Esophagus squamous epithelium (tissue), 5 donors: ENCODE results near the gene ELL2. TPM values are rescaled to one million over a fixed set of nuclear protein-coding genes. Genes with fewer than 3 reads are reported as not detected.

Source experiments
- DNase-seq: peaks from one replicate; lab custom pipeline; 2025; lab: John Stamatoyannopoulos, UW
- H3K27ac ChIP-seq, 4 donors: fragments of 200-600 bp; sonication (generic); one replicate each; pipeline ENCODE4 v1.5.1; 2016 to 2019; ENCODE audit warnings: mild to moderate bottlenecking in 1 of 4
- H3K27me3 ChIP-seq, 4 donors: fragments of 200-600 bp; sonication (generic); 1 replicate in 3 of 4; 2 replicates in 1 of 4; pipeline versions ENCODE4 v1.5.1 to v1.6.0; 2017 to 2021; ENCODE audit warnings: antibody characterized with exemption in 1 of 4
- H3K36me3 ChIP-seq, 3 donors: fragments of 200-600 bp; sonication (generic); one replicate each; pipeline ENCODE4 v1.5.1; 2016 to 2019
- H3K4me1 ChIP-seq, 3 donors: fragments of 200-600 bp; sonication (generic); one replicate each; pipeline ENCODE4 v1.5.1; 2017 to 2019
- H3K4me3 ChIP-seq, 4 donors: fragments of 200-600 bp; sonication (generic); 1 replicate in 3 of 4; 2 replicates in 1 of 4; pipeline ENCODE4 v1.5.1; 2016 to 2019; ENCODE audit warnings: mild to moderate bottlenecking in 2 of 4, moderate library complexity in 1 of 4
- H3K9me3 ChIP-seq, 3 donors: fragments of 200-600 bp; sonication (generic); one replicate each; pipeline ENCODE4 v1.5.1; 2016 to 2019
- CTCF ChIP-seq, 6 experiments: fragments of 450-650 bp in 4 of 6; fragments of 200-600 bp in 2 of 6; sonication (generic) in 2 of 6; IDR thresholded peaks; one replicate each; pipeline ENCODE4 v1.5.1; 2016 to 2019; ENCODE audit warnings: antibody characterized with exemption in 6 of 6, mild to moderate bottlenecking in 4 of 6, moderate library complexity in 4 of 6
- POLR2A ChIP-seq, 4 donors: fragments of 450-650 bp; IDR thresholded peaks; one replicate each; pipeline ENCODE4 v1.6.1; 2017; ENCODE audit warnings: antibody characterized with exemption in 4 of 4, mild to moderate bottlenecking in 4 of 4, moderate library complexity in 3 of 4
- WGBS, 2 donors: methylation state at CpG; one replicate each; pipeline ENCODE4 v1.1.5; 2018; 5-methylcytosine and 5-hydroxymethylcytosine counted together
- intact Hi-C: fragments of 100-400 bp; cut with DNase I; formaldehyde crosslinking; loops from one replicate; pipeline ENCODE4 v1.15.0; 2022
- total RNA-seq, 4 donors: library from RNA; depleted of rRNA; stranded (reverse); fragments of >200 nt; gene quantifications; one replicate each; pipeline ENCODE4 v1.1.0, GENCODE V29; 2016
- donor health status: DM: yes; HTN: yes; CAD: no.

Gene ELL2
- total RNA-seq, 4 donors from 2014 or later = 74.9 to 124 (median 121) TPM

DNA sequence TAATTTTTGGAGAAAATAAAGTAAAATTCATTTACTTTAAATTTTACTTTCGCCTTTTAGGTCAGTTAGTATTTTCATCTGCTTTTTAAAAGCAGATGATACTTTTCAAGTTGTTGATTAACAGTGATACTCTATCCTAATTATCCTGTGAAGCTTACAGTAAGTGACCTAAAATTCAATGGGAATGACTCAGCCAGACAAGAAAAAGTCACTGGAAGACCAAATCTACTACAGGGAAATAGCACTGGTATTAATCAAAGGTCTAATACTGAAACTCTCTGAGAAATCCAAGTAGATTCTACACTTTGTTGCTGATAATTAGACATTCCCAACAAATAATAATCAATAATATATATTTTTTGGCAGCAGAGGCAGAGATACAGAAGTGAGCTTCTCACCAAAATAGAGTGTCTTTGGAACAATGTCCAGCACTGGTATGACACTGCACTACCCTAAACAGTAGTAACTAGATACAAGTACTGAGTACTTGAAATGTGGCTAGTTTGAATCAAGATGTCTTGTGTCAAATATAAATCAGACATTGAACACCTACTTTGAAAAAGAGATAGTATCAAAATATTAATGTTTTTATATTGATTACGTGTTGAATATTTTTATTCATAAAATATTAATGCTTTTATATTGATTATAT lies 22.8 kb upstream of the ELL2 start:
- DNase-seq = no peak
- TF ChIP-seq POLR2A (IDR thresholded peaks at IDR 0.05) = no peak
- TF ChIP-seq CTCF (IDR thresholded peaks at IDR 0.05) = no peak
- Histone ChIP-seq H3K27ac (no peak overlapping the region), H3K9me3 (no peaks in the 10 kb centered on the region), H3K4me1 (peaks cover 0 to 4% (median 0%) of the 10 kb centered on the region in 3 donors), H3K4me3 (no peak overlapping the region), H3K36me3 (no peaks in the 10 kb centered on the region), H3K27me3 (no peaks in the 10 kb centered on the region)
- WGBS, 2 donors = 95 to 96% methylated on average over 2 of the region's 2 CpGs
- intact Hi-C loops = no loop called here

DNA sequence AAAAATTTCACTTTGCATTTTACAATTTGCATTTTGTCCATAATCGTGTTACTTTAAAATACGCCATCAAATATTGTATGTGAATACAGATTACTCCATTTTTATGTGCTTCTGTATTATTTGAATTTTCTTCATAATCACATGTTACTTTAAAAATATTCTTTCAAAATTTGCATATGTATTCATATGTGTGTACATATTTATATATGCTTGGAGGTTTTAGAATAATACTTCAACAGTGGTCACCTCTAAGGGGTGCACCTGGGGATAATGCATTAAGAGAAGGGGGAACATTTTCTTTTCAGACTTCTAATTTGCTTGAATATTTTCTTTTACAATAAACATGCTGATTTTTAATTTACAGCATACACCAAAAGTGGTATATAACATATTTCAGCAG lies 21.9 kb upstream of the ELL2 start:
- intact Hi-C loops = no loop called here
- Histone ChIP-seq H3K36me3 (no peaks in the 10 kb centered on the region), H3K4me1 (peaks cover 0 to 4% (median 0%) of the 10 kb centered on the region in 3 donors), H3K27ac (no peak overlapping the region), H3K27me3 (no peaks in the 10 kb centered on the region), H3K9me3 (no peaks in the 10 kb centered on the region), H3K4me3 (no peak overlapping the region)
- WGBS, 2 donors = 90 to 92% methylated on average over 2 of the region's 2 CpGs
- no peak for TF ChIP-seq CTCF (IDR thresholded peaks at IDR 0.05)
- no peak for TF ChIP-seq POLR2A (IDR thresholded peaks at IDR 0.05)
- DNase-seq = no peak

DNA sequence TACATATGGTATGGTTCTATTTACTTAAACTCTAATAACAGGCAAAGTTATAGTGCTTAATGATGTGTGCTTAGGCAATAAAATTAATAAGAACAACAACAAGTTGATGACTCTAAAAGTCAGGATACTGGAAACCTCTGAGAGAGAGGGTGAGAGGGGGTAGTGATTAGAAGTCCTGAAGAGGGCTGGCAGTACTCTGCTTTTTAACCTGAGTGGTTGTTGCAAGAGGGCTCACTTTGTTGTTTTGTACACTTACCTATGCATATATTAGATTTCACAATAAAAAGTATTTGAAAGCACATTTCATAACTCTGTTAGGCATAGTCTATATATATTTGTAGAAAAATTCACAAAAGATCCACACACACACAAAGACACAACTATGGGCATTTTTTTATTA lies 21.4 kb upstream of the ELL2 start:
- no peak for DNase-seq
- Histone ChIP-seq H3K9me3 (no peaks in the 10 kb centered on the region), H3K27me3 (no peaks in the 10 kb centered on the region), H3K27ac (no peak overlapping the region), H3K36me3 (no peaks in the 10 kb centered on the region), H3K4me3 (no peak overlapping the region), H3K4me1 (peaks cover 0 to 4% (median 0%) of the 10 kb centered on the region in 3 donors)
- intact Hi-C loops = no loop called here
- TF ChIP-seq POLR2A (IDR thresholded peaks at IDR 0.05) = no peak
- no peak for TF ChIP-seq CTCF (IDR thresholded peaks at IDR 0.05)

DNA sequence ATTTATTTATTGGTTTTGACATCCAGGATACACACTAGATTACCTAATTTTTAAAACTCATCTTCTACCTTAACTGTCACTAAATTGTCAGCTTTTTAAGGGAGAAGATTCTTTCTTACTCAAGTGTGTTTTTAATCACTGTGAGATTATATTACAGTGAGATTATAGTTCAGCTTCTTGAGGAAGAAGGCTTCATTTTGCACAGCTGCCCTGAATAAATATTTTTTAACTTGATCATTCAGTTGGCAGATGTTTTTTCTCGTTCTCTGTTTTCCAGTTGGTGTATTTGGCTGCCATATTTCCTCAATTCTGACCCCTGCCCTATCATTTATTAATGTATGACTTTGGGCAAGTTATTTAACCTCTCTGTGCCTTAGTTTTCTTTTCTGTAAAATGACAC lies 15.0 kb upstream of the ELL2 start:
- no peaks in the 10 kb centered on the region for H3K27me3 ChIP-seq
- intact Hi-C loops = no loop called here
- H3K36me3 ChIP-seq = no peaks in the 10 kb centered on the region
- no peak overlapping the region for H3K27ac ChIP-seq
- H3K9me3 ChIP-seq = no peaks in the 10 kb centered on the region
- DNase-seq = no peak
- TF ChIP-seq POLR2A (IDR thresholded peaks at IDR 0.05) = no peak
- TF ChIP-seq CTCF (IDR thresholded peaks at IDR 0.05) = no peak
- WGBS, 2 donors = 50 to 76% methylated on average over 1 of the region's 1 CpG
- H3K4me3 ChIP-seq = no peak overlapping the region
- no peaks in the 10 kb centered on the region for H3K4me1 ChIP-seq

GRCh38 chr5:95975703-95976102 lies 14.1 kb upstream of the ELL2 start:
- H3K9me3 ChIP-seq = no peaks in the 10 kb centered on the region
- no peaks in the 10 kb centered on the region for H3K4me1 ChIP-seq
- no peak overlapping the region for H3K4me3 ChIP-seq
- TF ChIP-seq CTCF (IDR thresholded peaks at IDR 0.05) (no peak), POLR2A (IDR thresholded peaks at IDR 0.05) (no peak)
- 89 to 100% methylated on average over 1 of the region's 1 CpG for WGBS, 2 donors
- H3K27me3 ChIP-seq = no peaks in the 10 kb centered on the region
- intact Hi-C loops = no loop called here
- no peaks in the 10 kb centered on the region for H3K36me3 ChIP-seq
- H3K27ac ChIP-seq = no peak overlapping the region
- DNase-seq = no peak
